ENCODE data around the gene KCNIP4. TPM values are rescaled to one million over a fixed set of nuclear protein-coding genes. Genes with fewer than 3 reads are reported as not detected.
A peak's percentile ranks its signal among the peaks of the same experiment; 100 is the strongest.

The KCNIP4 gene
- total RNA-seq, 3 donors from 2014 or later = 0.96 to 11.3 (median 2.4) TPM

- H3K4me3 ChIP-seq = no peak overlapping the region
- no peak for ATAC-seq
- intact Hi-C loops (cut with DNase I, micrococcal nuclease) = no loop called here
- DNase-seq = no peak
- H3K4me1 ChIP-seq (ENCODE audit: low read depth) = no peaks in the 10 kb centered on the region
- no peaks in the 10 kb centered on the region for H3K36me3 ChIP-seq (ENCODE audit: low read depth)
- TF ChIP-seq CTCF (IDR thresholded peaks at IDR 0.05) = no peak
- no peaks in the 10 kb centered on the region for H3K9me3 ChIP-seq
Observed at GRCh38 chr4:21118301-21118700, 830.3 kb downstream of the KCNIP4 start.

GRCh38 chr4:21117541-21118180, 830.9 kb downstream of the KCNIP4 start:
- H3K4me1 ChIP-seq (ENCODE audit: low read depth) = no peaks in the 10 kb centered on the region
- H3K9me3 ChIP-seq = no peaks in the 10 kb centered on the region
- H3K4me3 ChIP-seq = no peak overlapping the region
- no peaks in the 10 kb centered on the region for H3K36me3 ChIP-seq (ENCODE audit: low read depth)
- intact Hi-C loops (cut with DNase I, micrococcal nuclease) = no loop called here
- DNase-seq = no peak
- ATAC-seq = no peak
- no peak for TF ChIP-seq CTCF (IDR thresholded peaks at IDR 0.05)

- Histone ChIP-seq H3K4me3 (no peak overlapping the region), H3K4me1 (ENCODE audit: low read depth) (no peaks in the 10 kb centered on the region), H3K9me3 (no peaks in the 10 kb centered on the region), H3K36me3 (ENCODE audit: low read depth) (no peaks in the 10 kb centered on the region)
- TF ChIP-seq CTCF (IDR thresholded peaks at IDR 0.05) = no peak
- ATAC-seq (no peak), DNase-seq (no peak)
- intact Hi-C loops (cut with DNase I, micrococcal nuclease) = no loop called here
Observed at GRCh38 chr4:21113496-21114223, 834.9 kb downstream of the KCNIP4 start.

- H3K9me3 ChIP-seq = no peaks in the 10 kb centered on the region
- H3K4me3 ChIP-seq = no peak overlapping the region
- no peaks in the 10 kb centered on the region for H3K4me1 ChIP-seq (ENCODE audit: low read depth)
- intact Hi-C loops (cut with DNase I, micrococcal nuclease) = no loop called here
- no peaks in the 10 kb centered on the region for H3K36me3 ChIP-seq (ENCODE audit: low read depth)
- DNase-seq = no peak
- ATAC-seq = no peak
- TF ChIP-seq CTCF (IDR thresholded peaks at IDR 0.05) = no peak
Observed at GRCh38 chr4:21102667-21103066, 845.9 kb downstream of the KCNIP4 start.

GRCh38 chr4:21097865-21098264, 850.7 kb downstream of the KCNIP4 start:
- H3K36me3 ChIP-seq (ENCODE audit: low read depth) = no peaks in the 10 kb centered on the region
- TF ChIP-seq CTCF (IDR thresholded peaks at IDR 0.05) = no peak
- peak; percentile 51 for ATAC-seq

More at GRCh38 chr4:21097865-21098264, 850.7 kb downstream of the KCNIP4 start:
- intact Hi-C loops (cut with DNase I, micrococcal nuclease) = no loop called here
- no peak for DNase-seq
- Histone ChIP-seq H3K9me3 (no peaks in the 10 kb centered on the region), H3K4me3 (no peak overlapping the region), H3K4me1 (ENCODE audit: low read depth) (no peaks in the 10 kb centered on the region)
